ENCODE data around the gene OXSR1.

OXSR1 gene

DNA sequence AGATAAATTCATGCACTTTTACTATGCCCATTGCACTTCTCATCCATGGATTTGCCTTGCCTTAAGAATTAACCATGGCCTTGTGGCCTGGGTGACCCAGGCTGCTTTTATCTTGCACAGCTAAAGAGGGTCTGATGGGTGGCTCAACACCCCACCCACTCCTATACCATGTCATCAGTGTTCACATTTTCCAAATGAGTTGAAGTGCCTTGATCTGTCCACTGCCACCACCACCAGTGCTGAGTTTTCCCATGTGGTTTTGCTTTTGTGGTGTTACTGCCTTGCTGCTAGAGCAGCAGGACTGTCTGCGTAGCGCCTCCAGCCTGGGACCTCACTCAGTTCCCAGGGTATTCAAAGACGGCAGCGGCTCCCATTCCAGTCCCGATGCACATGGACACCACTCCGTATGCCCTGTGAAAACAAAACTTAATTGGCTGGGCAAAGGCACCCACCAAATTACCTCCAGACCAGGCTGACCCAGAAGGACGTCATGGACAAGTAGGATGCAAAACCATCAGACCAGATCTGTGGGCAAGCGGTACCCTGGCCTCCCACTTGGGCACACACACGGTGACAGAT lies 42.5 kb upstream of the OXSR1 start:
- TF ChIP-seq, protein P1, sequence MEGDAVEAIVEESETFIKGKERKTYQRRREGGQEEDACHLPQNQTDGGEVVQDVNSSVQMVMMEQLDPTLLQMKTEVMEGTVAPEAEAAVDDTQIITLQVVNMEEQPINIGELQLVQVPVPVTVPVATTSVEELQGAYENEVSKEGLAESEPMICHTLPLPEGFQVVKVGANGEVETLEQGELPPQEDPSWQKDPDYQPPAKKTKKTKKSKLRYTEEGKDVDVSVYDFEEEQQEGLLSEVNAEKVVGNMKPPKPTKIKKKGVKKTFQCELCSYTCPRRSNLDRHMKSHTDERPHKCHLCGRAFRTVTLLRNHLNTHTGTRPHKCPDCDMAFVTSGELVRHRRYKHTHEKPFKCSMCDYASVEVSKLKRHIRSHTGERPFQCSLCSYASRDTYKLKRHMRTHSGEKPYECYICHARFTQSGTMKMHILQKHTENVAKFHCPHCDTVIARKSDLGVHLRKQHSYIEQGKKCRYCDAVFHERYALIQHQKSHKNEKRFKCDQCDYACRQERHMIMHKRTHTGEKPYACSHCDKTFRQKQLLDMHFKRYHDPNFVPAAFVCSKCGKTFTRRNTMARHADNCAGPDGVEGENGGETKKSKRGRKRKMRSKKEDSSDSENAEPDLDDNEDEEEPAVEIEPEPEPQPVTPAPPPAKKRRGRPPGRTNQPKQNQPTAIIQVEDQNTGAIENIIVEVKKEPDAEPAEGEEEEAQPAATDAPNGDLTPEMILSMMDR (IDR thresholded peaks at IDR 0.05; ENCODE audit: insufficient read depth, low read depth, low read length, missing control alignments) = no peak
- H3K4me3 ChIP-seq (ENCODE audit: low read depth, low read length) = no peak overlapping the region
- no peak for DNase-seq (ENCODE audit: low read depth)

DNA sequence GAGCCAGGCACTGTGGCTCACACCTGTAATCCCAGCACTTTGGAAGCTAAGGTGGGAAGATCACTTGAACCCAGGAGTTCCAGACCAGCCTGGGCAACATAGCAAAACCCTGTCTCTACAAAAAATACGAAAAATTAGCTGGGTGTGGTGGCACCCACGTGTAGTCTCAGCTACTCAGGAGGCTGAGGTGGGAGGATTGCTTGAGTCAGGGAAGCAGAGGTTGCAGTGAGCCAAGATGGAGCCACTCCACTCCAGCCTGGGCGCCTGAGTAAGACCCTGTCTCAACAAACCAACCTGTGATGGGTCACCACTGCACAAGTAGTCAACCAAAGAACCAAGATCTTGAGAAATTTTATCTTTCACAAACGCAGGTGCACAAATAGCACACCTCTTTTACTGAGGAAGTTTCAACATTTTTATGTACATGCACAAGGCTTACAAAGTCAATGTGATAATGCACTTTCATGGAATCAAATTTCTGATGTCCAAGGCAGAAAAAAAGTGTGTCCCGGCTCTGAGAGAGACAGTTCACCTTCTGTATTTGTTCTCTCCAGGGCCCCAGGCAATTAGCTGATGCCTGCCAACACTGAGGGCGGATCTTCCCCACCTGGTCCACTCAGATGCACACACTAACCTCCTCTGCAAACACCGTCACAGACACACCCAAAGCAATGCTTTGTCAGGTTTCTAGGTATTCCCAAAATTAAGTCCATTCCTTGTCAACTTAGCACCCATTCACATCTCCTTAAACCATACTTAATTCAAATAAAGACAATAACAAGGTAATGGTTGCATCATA lies 40.8 kb upstream of the OXSR1 start:
- H3K4me3 ChIP-seq (ENCODE audit: low read depth, low read length) = no peak overlapping the region
- no peak for DNase-seq (ENCODE audit: low read depth)
- TF ChIP-seq, protein P1 (IDR thresholded peaks at IDR 0.05; ENCODE audit: insufficient read depth, low read depth, low read length, missing control alignments) = no peak

DNA sequence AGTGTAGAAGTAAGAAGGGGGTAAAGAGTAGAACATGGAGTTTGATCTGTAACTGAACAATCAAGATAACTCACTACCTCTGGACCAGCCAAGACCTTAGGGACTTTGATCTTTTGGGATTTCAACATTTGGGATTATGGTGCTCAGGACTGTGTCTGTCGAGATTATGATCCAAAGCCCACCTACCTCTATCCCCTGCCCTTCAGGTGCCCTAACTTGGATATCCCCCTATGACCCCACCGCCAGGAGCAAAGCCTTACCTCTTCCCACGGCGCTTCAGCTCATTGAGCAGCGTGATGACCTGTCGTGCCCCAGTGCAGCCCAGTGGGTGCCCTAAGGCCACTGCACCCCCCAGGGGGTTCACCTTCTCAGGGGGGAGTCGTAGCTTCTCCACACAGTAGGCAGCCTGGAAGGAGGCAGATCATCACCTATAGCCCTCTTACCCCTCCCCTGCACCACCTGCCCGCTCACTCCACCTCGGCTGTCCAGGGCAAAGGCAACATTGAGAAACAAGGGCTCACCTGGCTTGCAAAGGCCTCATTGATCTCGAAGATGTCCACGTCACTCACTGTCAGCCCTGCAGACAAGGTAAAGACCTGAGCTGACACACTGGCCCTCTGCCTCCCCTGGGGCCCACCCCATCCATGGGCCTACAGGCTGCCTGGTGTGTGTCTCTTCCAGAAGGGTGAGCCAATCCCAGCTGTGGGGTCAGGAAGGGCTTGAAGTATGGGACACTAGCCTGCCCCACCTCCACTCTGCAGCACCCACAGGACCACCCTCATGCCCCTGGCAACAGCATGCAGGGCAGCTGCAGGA lies 39.8 kb upstream of the OXSR1 start:
- TF ChIP-seq, protein P1 (IDR thresholded peaks at IDR 0.05; ENCODE audit: insufficient read depth, low read depth, low read length, missing control alignments) = no peak
- no peak for DNase-seq (ENCODE audit: low read depth)
- H3K4me3 ChIP-seq (ENCODE audit: low read depth, low read length) = no peak overlapping the region

DNA sequence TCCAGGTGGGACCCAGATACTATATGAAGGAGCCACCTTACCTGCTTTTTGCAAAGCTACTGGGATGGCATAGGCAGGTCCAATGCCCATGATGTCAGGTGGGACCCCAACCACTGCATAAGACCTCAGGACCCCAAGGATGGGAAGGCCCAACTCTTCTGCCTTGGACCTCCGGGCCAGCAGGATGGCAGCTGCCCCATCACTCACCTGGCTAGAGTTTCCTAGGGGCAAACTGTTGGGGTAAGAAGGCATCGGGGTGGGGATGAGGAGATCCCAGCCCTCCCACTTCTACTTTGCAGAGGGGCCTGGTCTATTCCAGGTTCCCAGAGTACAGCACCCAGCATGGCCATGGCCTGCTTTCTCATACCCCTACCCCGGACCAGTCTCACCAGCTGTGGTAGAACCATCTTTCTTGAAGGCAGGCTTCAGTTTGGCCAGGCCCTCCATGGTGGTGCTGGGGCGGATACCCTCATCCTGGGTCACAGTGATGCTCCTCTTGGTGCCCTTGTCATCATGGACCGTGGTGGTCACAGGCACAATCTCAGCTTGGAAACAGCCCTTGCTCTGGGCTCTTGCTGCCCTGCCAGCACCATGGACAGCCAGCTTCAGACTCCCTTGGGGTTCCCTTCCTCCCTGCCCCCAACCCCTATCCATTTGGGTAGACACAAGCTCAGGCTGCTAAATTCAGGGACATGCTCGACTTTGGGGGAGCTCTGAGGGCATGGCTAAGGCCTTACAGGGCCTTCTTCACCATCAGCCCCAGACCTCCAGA lies 39.0 kb upstream of the OXSR1 start:
- DNase-seq (ENCODE audit: low read depth) = no peak
- H3K4me3 ChIP-seq (ENCODE audit: low read depth, low read length) = no peak overlapping the region
- TF ChIP-seq, protein P1 (IDR thresholded peaks at IDR 0.05; ENCODE audit: insufficient read depth, low read depth, low read length, missing control alignments) = no peak

DNA sequence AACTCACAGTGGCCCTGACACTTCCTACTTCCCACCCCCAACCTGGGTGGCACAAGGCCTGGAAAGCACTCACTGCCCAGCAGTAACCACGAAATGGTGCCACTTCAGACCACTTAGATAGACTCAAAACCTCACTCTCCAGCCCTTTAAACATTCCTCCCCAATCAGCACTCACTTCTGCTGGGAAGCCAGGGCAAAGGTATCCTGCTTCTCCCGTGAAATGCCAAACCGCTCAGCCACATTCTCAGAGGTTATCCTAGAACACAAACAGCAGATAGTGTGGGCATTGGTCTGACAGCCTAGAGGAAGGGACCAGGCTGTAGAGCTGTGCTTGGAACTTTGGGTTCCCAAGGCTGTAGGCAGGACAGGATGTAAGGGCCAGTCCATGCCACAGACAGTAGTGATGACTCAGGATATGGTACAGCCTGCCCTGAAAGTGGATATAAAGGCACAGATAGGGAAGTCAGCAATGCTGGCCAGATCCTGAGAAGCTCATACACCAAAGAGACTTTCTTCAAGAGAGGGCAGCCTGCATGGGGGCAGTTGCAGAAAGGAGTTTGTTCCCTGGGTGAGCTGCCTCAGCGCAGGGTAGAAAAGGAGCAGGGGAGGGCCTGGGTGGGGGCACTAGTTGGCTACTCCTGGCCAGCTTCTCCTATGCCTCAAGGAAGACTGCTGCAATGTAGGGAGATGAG lies 37.6 kb upstream of the OXSR1 start:
- TF ChIP-seq, protein P1 (IDR thresholded peaks at IDR 0.05; ENCODE audit: insufficient read depth, low read depth, low read length, missing control alignments) = no peak
- H3K4me3 ChIP-seq (ENCODE audit: low read depth, low read length) = no peak overlapping the region
- no peak for DNase-seq (ENCODE audit: low read depth)

DNA sequence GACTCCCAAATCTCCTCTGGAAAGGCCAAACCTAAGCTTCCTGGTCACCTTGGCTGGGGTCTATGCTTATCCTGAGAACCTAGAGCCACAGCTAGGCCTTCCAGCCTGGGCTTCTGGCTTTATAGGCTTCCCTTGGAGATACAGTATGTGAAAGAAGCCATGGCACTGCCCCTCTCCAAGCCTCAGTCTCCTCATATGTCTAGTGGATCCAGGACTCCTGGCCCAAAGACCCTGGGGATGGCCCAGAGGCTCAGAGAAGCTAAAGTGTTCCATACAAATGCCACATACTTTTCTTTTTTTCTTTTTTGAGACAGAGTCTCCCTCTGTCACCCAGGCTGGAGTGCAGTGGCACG lies 37.1 kb upstream of the OXSR1 start:
- DNase-seq (ENCODE audit: low read depth) = no peak
- no peak overlapping the region for H3K4me3 ChIP-seq (ENCODE audit: low read depth, low read length)
- TF ChIP-seq, protein P1 (IDR thresholded peaks at IDR 0.05; ENCODE audit: insufficient read depth, low read depth, low read length, missing control alignments) = no peak

All from GM12865 (cell line).